GM10248 (cell line): ENCODE results near the gene TADA2A.

Experiments
- CTCF ChIA-PET: fragments of 300-600 bp; sonication (Branson Sonifier 250); formaldehyde crosslinking; extraction: SDS; loops from one replicate; lab custom pipeline; 2021; ENCODE audit warnings: antibody characterized with exemption; lab: Yijun Ruan, JAX
- POLR2A ChIA-PET: fragments of 350-650 bp; sonication (Branson Sonifier 250); formaldehyde crosslinking; extraction: SDS; loops from one replicate; lab custom pipeline; 2020; ENCODE audit warnings: antibody characterized with exemption; lab: Yijun Ruan, JAX
- DNase-seq: peaks from one replicate; pipeline ENCODE4 v3.0.0; 2012; ENCODE audit errors: extremely low spot score
- TF ChIP-seq, protein P1 (sequence below): IDR thresholded peaks from 2 replicates; pipeline ENCODE4 v1.5.1; 2012; ENCODE audit warnings: mild to moderate bottlenecking, low read depth; ENCODE audit errors: extremely low read depth, missing control alignments, control extremely low read depth

TADA2A gene

DNA sequence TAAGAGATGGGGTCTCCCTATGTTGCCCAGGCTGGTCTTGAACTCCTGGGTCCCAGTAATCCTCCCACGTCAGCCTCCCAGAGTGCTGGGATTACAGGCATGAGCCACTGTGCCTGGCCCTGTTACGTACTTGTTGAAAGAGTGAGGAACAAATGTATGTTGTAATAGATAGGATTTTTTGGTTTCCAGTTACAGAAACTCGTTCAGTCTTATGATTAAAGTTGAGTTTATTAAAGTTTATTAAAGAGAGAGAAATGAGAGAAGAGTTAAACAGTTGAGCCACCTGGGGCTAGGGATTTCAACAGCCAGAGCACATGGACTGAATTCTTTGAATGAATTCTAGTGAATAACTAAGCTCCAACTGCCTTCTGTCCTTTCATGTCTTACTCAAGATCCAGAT is 3.7 kb downstream of the TADA2A start:
- CTCF ChIA-PET, result interaction anchor here (1.0 to 1.2 kb wide), 2 partner anchors 13 to 37 kb away, joined by 3 to 4 read pairs; no protein-coding TSS in a partner anchor
- POLR2A ChIA-PET, result no interaction called here
- DNase-seq, result no peak
- TF ChIP-seq, protein P1, sequence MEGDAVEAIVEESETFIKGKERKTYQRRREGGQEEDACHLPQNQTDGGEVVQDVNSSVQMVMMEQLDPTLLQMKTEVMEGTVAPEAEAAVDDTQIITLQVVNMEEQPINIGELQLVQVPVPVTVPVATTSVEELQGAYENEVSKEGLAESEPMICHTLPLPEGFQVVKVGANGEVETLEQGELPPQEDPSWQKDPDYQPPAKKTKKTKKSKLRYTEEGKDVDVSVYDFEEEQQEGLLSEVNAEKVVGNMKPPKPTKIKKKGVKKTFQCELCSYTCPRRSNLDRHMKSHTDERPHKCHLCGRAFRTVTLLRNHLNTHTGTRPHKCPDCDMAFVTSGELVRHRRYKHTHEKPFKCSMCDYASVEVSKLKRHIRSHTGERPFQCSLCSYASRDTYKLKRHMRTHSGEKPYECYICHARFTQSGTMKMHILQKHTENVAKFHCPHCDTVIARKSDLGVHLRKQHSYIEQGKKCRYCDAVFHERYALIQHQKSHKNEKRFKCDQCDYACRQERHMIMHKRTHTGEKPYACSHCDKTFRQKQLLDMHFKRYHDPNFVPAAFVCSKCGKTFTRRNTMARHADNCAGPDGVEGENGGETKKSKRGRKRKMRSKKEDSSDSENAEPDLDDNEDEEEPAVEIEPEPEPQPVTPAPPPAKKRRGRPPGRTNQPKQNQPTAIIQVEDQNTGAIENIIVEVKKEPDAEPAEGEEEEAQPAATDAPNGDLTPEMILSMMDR, result no peak

- ChIA-PET CTCF (interaction anchor here (1.0 to 1.1 kb wide), 2 partner anchors 24 to 41 kb away, joined by 3 to 4 read pairs; no protein-coding TSS in a partner anchor), POLR2A (no interaction called here)
- no peak for DNase-seq
- TF ChIP-seq, protein P1, result no peak
Measured at GRCh38 chr17:37413875-37414519, 7.3 kb downstream of the TADA2A start.

GRCh38 chr17:37417852-37418251 is 11.2 kb downstream of the TADA2A start:
- no peak for DNase-seq
- TF ChIP-seq, protein P1, result no peak
- POLR2A ChIA-PET, result no interaction called here
- CTCF ChIA-PET, result interaction anchor here (1.2 to 1.3 kb wide), 2 partner anchors 13 to 20 kb away, joined by 3 read pairs; no protein-coding TSS in a partner anchor

DNA sequence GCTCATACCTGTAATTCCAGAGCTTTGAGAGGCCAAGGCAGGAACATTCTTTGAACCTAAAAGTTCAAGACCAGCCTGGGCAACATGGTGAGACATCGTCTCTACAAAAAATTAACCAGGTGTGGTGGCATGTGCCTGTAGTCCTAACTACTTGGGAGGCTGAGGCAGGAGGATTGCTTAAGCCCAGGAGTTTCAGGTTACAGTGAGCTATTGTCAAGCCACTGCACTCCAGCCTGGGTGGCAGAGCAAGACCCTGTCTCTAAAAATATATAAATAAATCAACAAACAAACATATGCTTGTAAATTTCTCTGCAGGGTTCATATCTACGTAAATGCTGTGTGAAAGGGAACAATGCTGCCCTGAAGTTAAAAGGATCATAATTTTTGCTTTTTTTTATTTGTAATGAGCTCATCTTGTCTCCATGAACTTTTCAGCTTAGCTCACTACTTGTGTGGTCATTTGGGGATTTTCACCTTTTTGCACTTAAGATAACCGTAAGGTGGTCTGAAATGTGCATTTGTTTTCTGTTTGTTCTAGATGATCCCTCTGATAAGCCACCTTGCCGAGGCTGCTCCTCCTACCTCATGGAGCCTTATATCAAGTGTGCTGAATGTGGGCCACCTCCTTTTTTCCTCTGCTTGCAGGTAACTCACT is 16.4 kb downstream of the TADA2A start:
- no peak for DNase-seq
- TF ChIP-seq, protein P1, result no peak
- POLR2A ChIA-PET, result no interaction called here
- CTCF ChIA-PET, result interaction anchor here (0.9 to 6.0 kb wide), 5 partner anchors 12 to 66 kb away, joined by 3 to 28 read pairs (median 3); no protein-coding TSS in a partner anchor

DNA sequence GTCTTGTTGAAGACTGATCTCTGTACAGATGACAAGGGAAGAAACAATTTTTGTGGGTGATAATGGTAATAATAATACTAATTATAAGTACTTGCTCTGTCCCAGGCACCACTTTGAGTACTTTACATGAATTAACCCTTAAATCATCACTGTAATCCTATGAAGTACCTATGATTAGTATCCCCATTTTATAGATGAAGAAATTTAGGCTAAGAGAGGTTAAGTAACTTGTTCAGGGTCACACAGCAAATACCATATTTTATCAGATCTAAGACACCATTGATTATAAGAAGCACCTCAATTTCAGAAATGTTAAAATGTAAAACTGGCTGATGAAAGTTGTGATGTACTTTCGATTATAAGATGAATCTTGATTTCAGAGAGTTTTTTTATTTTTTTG is 18.6 kb downstream of the TADA2A start:
- CTCF ChIA-PET, result interaction anchor here (2.0 to 6.0 kb wide), 2 partner anchors 13 to 16 kb away, joined by 6 to 28 read pairs; no protein-coding TSS in a partner anchor
- POLR2A ChIA-PET, result no interaction called here
- no peak for DNase-seq
- TF ChIP-seq, protein P1, result no peak

GRCh38 chr17:37429039-37429438 is 22.4 kb downstream of the TADA2A start:
- ChIA-PET POLR2A (no interaction called here), CTCF (interaction anchor here (1.1 to 2.3 kb wide), 4 partner anchors 9 to 31 kb away, joined by 4 to 7 read pairs (median 5); no protein-coding TSS in a partner anchor)
- no peak for DNase-seq
- TF ChIP-seq, protein P1, result no peak
